ENCODE measurements around the gene SNAPIN. TPM values are rescaled to one million over a fixed set of nuclear protein-coding genes. Genes with fewer than 3 reads are reported as not detected.

SNAPIN gene
- total RNA-seq, 2 donors from 2014 or later, result 60.8 to 84.0 TPM

DNA sequence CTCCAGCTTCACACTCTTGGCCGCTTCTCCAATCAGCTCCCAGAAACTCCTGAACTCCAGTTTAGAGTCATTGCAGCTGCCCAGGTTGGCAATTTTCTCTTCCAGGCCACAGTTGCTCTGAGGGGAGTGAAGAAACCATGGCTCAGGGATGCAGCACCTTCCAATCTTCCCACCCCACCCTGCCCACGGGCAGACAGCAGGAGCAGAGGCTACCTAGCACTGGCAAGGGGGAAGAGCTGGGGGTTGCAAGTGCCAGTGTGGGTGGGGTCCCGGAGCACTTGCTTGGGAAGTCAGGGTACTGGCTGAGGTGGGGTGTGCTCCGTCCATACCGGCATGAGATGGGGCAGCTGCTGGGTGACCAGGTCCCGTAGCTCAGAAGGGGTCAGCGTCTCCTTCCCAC is 43.6 kb upstream of the SNAPIN start:
- H3K4me1 ChIP-seq, result peaks cover 0 to 51% of the 10 kb centered on the region in 2 donors
- peaks cover 15% of the 10 kb centered on the region for H3K36me3 ChIP-seq
- no peak for DNase-seq (ENCODE audit: low spot score)

DNA sequence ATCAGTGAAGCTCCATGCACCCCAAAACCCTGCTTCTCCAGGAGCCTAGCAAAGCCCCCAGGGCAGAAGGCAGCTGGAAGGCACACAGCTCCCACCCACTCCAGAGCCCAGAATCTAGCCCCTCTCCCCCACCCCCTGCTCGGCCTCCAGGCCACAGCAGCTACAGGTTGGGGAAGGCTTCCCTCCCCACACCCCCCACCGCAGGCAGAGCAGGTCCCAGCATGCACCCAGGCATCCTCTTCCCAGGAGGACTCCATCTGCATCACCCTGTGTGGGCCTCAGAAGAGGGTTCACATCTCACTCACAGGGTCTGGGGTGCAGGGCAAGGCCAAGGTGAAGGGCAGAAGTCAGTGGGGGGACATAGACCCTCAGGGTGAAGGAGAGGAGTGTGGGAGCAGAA is 43.1 kb upstream of the SNAPIN start:
- Histone ChIP-seq H3K36me3 (peaks cover 20% of the 10 kb centered on the region), H3K27me3 (no peaks in the 10 kb centered on the region), H3K9me3 (no peaks in the 10 kb centered on the region), H3K4me1 (peaks cover 0 to 46% of the 10 kb centered on the region in 2 donors), H3K27ac (no peak overlapping the region), H3K4me3 (no peak overlapping the region)
- DNase-seq (ENCODE audit: low spot score), result no peak
- TF ChIP-seq, protein P1, sequence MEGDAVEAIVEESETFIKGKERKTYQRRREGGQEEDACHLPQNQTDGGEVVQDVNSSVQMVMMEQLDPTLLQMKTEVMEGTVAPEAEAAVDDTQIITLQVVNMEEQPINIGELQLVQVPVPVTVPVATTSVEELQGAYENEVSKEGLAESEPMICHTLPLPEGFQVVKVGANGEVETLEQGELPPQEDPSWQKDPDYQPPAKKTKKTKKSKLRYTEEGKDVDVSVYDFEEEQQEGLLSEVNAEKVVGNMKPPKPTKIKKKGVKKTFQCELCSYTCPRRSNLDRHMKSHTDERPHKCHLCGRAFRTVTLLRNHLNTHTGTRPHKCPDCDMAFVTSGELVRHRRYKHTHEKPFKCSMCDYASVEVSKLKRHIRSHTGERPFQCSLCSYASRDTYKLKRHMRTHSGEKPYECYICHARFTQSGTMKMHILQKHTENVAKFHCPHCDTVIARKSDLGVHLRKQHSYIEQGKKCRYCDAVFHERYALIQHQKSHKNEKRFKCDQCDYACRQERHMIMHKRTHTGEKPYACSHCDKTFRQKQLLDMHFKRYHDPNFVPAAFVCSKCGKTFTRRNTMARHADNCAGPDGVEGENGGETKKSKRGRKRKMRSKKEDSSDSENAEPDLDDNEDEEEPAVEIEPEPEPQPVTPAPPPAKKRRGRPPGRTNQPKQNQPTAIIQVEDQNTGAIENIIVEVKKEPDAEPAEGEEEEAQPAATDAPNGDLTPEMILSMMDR (IDR thresholded peaks at IDR 0.05), result no peak

More for the DNA sequence above, 43.6 kb upstream of the SNAPIN start:
- Histone ChIP-seq H3K27ac (no peak overlapping the region), H3K4me3 (no peak overlapping the region), H3K9me3 (no peaks in the 10 kb centered on the region), H3K27me3 (no peaks in the 10 kb centered on the region)
- TF ChIP-seq, protein P1 (IDR thresholded peaks at IDR 0.05), result no peak

DNA sequence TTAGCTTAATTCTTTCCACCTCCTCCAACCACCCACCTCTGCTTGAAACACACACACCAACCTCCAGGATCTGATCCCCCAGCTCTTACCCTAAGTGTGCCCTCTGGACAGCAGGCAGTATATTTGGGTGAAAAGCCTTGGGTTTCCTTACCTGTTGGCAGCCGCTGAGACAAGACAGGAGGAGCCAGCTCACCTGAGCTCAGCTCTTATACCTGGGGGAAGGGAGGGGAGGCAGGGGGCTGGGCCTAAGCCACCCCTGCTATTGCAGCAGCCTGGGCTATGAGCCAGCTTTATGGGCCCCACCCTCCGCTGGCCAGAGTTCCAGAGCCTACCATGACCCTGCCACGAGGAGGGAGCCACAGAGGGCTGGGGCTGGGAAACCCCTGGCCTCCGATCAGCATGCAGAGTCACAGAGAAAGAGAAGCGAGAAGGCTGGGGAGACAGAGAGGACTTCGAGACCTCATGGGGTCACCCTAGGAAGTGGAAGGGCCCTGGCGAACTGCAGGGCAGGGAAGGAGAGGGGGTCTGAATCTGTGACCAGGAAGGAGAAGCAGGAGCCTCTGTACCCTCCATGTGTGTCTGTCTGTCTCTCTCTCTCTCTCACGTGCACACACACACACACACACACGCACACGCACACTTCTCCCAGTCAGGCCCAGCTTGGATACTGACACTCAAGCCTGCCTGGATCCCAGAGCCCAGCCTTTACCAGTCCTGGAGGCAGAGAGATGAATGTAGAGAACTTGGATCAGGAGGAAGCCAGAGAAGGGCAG is 42.2 kb upstream of the SNAPIN start, which contains the start of gene S100A14:
S100A14 (minus strand) TSS at position 182 of the 773 bp plus-strand sequence. CDS start 467 bp downstream, outside the sequence.
- Histone ChIP-seq H3K4me3 (no peak within 1 kb of the TSS), H3K27ac (peak within 1 kb of the TSS; percentile 68 to 70), H3K36me3 (peaks cover 23% of the 10 kb centered on the region), H3K9me3 (no peaks in the 10 kb centered on the region), H3K27me3 (no peaks in the 10 kb centered on the region), H3K4me1 (peaks cover 0 to 36% of the 10 kb centered on the region in 2 donors)
- no peak for DNase-seq (ENCODE audit: low spot score)
- TF ChIP-seq, protein P1 (IDR thresholded peaks at IDR 0.05), result no peak

DNA sequence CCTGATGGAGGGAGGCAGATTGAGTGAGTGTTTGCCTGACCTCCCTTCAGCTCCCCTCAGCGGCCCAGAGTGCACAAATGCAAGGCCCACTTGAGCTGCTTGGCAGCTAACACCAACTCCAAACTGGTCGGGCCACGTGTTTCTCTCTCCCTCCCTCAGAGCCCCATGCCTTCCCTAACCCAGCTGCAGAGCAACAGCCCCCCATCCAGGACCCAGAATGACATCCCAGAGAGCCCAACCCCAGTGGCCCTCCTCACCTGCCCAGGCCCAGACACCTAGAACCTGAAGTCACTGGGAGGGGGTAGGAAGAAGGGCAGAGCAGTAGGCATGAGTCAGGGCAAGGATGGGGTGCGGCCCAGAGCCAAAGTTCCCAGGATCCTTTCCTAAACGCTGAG is 41.6 kb upstream of the SNAPIN start:
- H3K4me3 ChIP-seq, result no peak overlapping the region
- H3K36me3 ChIP-seq, result peaks cover 23% of the 10 kb centered on the region
- peaks cover 0 to 34% of the 10 kb centered on the region in 2 donors for H3K4me1 ChIP-seq
- peak overlapping the region; percentile 68 to 70 for H3K27ac ChIP-seq
- no peaks in the 10 kb centered on the region for H3K27me3 ChIP-seq
- TF ChIP-seq, protein P1 (IDR thresholded peaks at IDR 0.05), result no peak
- no peak for DNase-seq (ENCODE audit: low spot score)
- H3K9me3 ChIP-seq, result no peaks in the 10 kb centered on the region

DNA sequence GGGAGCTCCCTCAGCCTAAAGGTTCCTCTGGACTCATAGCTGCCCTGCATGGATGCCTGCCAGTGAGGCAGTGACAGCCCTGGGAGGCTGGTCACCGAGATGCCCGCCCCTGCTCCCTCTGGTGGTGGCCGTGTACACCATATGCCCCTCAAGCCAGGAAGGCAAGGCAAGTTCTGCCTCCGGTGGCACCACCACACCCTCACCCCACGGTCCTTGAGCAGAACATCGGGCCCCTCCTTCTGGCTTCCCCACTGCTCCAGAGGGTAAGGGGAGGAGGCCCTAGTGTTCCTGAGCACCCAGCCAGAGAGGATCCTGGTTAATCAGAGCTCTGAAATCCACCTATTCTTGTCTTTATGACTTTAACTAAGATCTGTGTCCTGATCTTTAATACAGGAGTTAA is 40.8 kb upstream of the SNAPIN start:
- peak; percentile 92 for DNase-seq (ENCODE audit: low spot score)
- peaks cover 0 to 34% of the 10 kb centered on the region in 2 donors for H3K4me1 ChIP-seq
- H3K9me3 ChIP-seq, result no peaks in the 10 kb centered on the region
- H3K27me3 ChIP-seq, result no peaks in the 10 kb centered on the region
- no peak overlapping the region for H3K4me3 ChIP-seq
- TF ChIP-seq, protein P1 (IDR thresholded peaks at IDR 0.05), result peak; percentile 67 to 78
- H3K27ac ChIP-seq, result peak overlapping the region; percentile 68 to 70
- peaks cover 30% of the 10 kb centered on the region for H3K36me3 ChIP-seq

Data from right atrium auricular region (tissue), 2 donors.